ENCODE results near the gene SLC25A4.
"Not testable (repeated sequence)": the region's sequence is repeated elsewhere in the genome, so short reads cannot be mapped to it uniquely, and the experiment has no call there.

The SLC25A4 gene

DNA sequence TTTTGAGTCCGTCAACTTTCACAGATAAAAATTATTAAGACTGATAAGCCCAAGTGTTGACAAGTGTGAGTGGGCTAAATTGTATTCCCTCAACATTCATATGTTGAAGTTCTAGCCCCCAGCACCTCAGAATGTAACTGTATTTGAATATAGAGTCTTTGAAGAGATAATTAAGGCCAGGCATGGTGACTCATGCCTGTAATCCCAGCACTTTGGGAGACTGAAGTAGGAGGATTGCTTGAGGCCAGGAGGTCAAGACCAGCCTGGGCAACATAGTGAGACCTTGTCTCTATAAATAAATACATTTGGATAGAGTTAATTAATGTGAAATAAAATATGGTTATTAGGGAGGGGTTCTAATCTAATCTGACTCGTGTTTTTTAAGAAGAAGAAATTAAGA, 29.7 kb upstream of the SLC25A4 start:
- no peaks in the 10 kb centered on the region for H3K4me1 Mint-ChIP-seq
- ATAC-seq (no peak), DNase-seq (no peak)
- H3K27me3 Mint-ChIP-seq, result peaks cover 28% of the 10 kb centered on the region
- H3K9me3 Mint-ChIP-seq, result no peaks in the 10 kb centered on the region
- no peak overlapping the region for H3K4me3 Mint-ChIP-seq
- peak overlapping the region in 1 of 2 donors; percentile 8 for H3K27ac Mint-ChIP-seq

DNA sequence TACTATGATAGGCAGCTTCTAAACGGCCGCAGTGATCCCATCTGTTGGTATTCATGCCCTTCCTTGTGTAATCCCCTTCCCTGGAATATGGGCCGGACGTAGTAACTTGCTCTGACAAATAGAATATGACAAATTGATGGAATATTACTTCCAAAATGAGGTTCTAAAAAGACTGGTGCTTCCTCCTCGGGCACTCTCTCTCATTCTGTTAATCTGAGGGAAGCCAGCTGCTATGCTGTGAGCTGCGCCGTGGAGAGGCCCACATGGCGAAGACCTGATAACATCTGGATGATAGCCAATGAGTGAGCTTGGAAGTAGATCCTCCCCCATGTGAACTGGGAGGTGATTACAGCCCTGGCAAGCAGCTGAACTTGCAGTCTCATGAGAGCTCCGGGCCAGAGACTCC, 27.2 kb upstream of the SLC25A4 start:
- H3K4me3 Mint-ChIP-seq, result no peak overlapping the region
- H3K9me3 Mint-ChIP-seq, result no peaks in the 10 kb centered on the region
- peaks cover 16% of the 10 kb centered on the region for H3K27me3 Mint-ChIP-seq
- H3K4me1 Mint-ChIP-seq, result no peaks in the 10 kb centered on the region
- H3K27ac Mint-ChIP-seq, result no peak overlapping the region
- ATAC-seq (no peak), DNase-seq (no peak)

DNA sequence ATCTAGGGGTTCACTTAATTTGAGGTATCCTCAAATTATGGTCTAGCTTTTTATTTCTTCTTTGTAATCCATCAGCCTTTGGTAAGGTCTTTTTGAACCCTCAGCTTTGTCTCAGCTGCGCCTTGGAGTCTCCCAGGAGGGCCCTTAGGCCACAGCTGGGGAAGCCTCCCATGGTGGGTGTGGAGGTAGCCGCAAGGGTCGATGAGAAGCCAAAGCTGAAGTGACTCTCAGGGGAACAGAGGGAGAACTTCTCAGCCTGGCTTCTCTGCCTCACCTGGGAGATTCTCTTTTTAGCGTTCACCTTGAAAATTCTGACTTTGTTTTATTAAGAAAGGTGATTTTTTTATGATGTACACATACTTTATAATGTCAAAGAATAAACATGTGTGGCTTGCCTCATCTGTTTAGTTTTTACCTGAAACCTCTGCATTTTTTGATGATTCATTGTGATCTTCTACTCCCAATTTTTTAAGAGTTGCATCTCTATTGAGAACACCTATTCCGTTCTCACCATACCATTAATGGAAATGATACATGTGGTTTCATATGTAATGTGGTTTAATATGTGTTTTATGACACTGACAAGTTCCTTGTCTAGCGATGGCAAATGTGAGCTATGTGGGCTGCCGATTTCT, 25.6 kb upstream of the SLC25A4 start:
- Mint-ChIP-seq H3K27me3 (peaks cover 14% of the 10 kb centered on the region), H3K9me3 (no peaks in the 10 kb centered on the region), H3K27ac (no peak overlapping the region), H3K4me3 (no peak overlapping the region), H3K4me1 (no peaks in the 10 kb centered on the region)
- DNase-seq, result no peak
- no peak for ATAC-seq

DNA sequence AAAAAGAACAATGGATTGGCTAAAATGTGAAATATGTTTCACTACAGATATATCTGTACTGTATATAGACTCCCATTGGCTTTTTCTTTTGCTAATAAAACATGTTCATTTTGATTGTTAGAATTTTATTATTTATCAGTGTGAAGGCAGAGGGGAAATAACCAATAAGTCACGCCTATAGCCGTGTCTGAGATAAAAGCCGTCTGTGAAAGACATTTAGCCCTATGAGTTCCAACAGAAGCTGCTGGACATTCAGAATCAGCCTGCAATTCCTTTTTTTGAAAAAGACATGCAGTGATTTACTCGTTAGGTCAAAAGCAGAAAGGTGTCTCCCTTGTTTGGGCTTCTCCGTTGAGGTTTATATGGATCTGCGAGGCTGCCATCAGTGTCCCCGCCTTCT, 24.2 kb upstream of the SLC25A4 start:
- Mint-ChIP-seq H3K27me3 (peaks cover 21% of the 10 kb centered on the region), H3K9me3 (no peaks in the 10 kb centered on the region), H3K27ac (no peak overlapping the region), H3K4me3 (no peak overlapping the region), H3K4me1 (no peaks in the 10 kb centered on the region)
- ATAC-seq (no peak), DNase-seq (no peak)

DNA sequence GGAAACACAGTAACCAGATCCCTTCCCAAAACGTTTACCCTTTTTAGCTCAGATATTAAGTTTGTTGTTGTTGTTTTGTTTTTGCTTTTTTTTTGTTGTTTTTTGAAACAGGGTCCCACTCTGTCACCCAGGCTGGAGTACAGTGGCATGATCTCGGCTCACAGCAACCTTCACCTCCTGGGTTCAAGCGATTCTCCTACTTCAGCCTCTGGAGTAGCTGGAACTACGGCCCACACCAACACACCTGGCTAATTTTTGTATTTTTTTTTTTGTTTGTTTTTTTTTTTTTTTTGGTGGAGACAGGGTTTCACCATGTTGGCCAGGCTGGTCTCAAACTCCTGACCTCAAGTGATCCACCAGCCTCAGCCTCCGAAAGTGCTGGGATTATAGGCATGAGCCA, 23.6 kb upstream of the SLC25A4 start:
- not testable (repeated sequence) for DNase-seq, H3K27ac Mint-ChIP-seq, H3K4me3 Mint-ChIP-seq, ATAC-seq, H3K4me1 Mint-ChIP-seq, H3K9me3 Mint-ChIP-seq
- peaks cover 20% of the 10 kb centered on the region for H3K27me3 Mint-ChIP-seq

DNA sequence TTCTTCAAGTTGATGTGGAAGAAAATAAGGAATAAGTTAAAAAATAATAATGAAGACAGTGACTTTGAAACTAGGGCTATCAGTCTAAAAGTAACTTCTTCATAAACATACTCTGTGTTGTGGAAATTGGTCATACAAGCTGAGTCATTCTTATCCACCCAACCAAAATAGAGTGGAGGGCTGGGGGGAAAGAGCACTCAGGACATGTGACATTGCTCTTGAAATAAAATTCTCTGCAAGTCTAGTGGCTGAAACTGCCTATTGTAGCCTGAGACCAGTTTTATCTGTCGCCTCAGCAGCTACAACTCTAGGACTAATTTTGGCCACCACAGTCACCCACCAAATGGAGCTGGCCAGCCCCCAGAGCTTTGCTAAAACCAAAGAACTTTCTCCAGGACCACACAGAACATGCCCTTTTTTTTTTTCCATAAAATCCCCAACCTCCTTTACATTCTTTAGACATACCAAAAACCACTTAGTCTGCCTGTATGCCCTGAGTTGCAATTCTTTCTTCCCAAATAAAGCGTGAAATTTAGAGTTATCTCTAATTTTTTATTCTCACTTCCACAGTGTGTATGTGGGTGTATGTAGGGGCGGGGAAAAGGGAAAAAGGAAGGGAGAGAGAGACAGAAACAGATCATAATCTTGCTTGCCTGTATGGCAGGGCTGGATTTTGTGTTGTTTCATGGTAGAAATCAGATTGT, 23.0 kb upstream of the SLC25A4 start:
- Mint-ChIP-seq H3K27ac (no peak overlapping the region), H3K4me3 (no peak overlapping the region), H3K9me3 (no peaks in the 10 kb centered on the region), H3K4me1 (no peaks in the 10 kb centered on the region), H3K27me3 (peaks cover 26% of the 10 kb centered on the region)
- ATAC-seq (no peak), DNase-seq (no peak)

DNA sequence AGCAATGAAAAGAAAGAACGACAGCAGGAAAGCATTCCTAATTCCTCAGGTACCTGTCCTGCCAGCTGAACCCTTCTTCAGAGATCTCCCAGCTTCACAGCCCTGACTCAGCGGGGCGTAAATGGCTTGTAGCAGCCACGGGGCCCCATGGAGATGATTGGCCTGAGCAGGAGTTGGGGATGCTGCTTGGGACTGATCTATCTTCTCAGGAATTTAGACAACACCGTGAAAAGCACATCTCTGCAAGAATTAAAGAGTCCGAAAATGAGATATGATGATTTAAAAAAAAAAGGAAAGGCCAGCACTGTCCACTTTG, 22.5 kb upstream of the SLC25A4 start:
- Mint-ChIP-seq H3K4me3 (no peak overlapping the region), H3K4me1 (no peaks in the 10 kb centered on the region), H3K9me3 (no peaks in the 10 kb centered on the region), H3K27ac (no peak overlapping the region), H3K27me3 (peaks cover 30% of the 10 kb centered on the region)
- DNase-seq (no peak), ATAC-seq (no peak)

DNA sequence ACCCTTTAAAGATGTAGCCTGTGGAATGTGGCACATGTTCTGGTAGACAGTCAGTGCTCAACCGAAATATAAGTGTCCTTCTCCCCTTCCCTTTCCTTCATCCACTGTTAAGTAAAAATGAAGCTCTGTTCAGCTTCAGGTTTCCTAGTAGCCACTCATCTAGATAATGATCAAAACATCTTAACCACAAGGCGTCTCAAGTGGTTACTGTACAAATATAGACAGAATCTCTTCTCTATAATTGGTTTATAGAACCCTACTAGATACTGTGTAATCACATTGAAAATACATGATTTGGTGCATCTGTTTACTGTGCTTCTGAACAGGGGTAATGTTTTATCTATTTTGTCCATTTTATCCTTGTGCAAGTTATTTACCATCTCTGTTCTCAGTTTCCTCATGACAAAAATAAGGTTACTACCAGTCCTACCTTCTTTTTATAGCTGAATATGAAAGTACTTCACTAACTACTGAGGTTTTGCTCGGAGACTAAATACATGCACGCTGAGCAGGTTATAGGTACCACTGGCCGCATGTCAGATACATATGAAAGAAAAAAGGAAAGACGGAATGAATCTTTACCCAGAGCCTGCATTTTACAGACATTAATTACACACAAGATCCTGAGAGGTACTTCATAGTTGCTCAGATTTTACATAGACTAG, 20.3 kb upstream of the SLC25A4 start:
- Mint-ChIP-seq H3K9me3 (no peaks in the 10 kb centered on the region), H3K4me1 (peaks cover 6% of the 10 kb centered on the region), H3K27ac (no peak overlapping the region), H3K4me3 (no peak overlapping the region), H3K27me3 (peaks cover 38% of the 10 kb centered on the region)
- no peak for ATAC-seq
- no peak for DNase-seq

DNA sequence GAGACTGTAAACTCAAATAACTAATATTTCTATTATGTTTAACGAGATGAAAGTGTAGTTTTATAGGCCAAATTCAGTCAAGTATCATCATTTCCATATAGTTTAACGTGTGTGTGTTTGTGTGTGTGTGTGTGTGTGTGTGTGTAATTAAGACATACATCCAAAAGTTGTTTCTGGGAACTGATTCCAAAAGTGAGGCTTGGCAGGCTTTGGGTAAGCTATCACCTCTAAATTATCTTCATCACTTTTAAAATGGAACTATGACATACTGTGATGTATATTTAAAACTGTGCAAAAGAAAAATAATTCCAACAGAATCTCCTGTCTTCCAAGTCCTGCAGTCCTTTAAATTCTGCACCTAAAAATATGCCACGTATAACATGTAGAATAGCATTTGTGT, 19.1 kb upstream of the SLC25A4 start:
- DNase-seq (no peak), ATAC-seq (no peak)
- Mint-ChIP-seq H3K4me1 (peaks cover 8% of the 10 kb centered on the region), H3K27ac (no peak overlapping the region), H3K9me3 (no peaks in the 10 kb centered on the region), H3K27me3 (peaks cover 42% of the 10 kb centered on the region), H3K4me3 (no peak overlapping the region)

DNA sequence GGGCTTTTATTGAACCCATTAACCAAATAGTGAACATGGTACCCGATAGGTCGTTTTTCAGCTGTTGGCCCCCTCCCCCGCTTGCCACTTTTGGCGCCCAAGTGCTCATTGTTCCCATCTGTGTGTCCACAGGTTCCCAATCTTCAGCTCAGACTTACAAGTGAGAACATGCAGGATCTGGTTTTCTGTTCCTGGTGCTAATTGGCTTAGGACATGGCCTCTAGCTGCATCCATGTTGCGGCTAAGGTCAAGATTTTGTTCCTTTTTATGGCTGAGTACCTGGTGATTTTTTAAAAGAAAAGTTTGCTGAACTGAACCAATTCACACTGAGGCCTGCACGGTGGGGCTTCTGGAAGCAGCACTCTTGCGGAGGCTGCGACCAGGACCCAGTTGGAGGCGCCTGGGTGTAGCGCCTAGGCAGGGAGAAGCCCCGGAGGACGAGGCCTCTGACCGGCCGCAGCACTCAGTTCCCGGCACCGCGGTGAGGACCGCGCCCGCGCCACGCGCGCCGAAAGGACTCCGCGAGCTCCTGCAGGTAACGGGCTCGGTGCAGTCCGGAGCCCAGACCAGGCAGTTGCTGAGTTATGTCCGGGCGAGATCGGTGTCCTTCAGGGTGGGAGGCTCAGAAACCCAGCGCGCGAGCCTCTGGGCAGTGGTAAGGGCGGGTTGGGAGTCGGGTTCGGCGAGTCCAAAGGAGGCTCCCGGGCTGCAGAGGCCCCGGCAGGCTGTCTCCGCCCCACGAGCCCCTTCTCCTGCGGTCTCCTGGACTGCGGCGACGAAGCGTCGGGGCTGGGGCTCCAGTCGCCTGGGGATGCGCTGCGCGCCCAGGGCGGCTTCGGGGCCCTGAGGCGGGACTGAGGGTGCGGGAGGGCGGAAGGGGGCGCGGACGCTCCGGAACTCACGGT, 15.8 kb upstream of the SLC25A4 start:
- DNase-seq (no peak), ATAC-seq (peak; percentile 27)
- H3K27ac Mint-ChIP-seq, result no peak overlapping the region
- no peaks in the 10 kb centered on the region for H3K9me3 Mint-ChIP-seq
- peaks cover 15% of the 10 kb centered on the region for H3K4me1 Mint-ChIP-seq
- H3K27me3 Mint-ChIP-seq, result peaks cover 69% of the 10 kb centered on the region
- peak overlapping the region; percentile 67 to 74 for H3K4me3 Mint-ChIP-seq

DNA sequence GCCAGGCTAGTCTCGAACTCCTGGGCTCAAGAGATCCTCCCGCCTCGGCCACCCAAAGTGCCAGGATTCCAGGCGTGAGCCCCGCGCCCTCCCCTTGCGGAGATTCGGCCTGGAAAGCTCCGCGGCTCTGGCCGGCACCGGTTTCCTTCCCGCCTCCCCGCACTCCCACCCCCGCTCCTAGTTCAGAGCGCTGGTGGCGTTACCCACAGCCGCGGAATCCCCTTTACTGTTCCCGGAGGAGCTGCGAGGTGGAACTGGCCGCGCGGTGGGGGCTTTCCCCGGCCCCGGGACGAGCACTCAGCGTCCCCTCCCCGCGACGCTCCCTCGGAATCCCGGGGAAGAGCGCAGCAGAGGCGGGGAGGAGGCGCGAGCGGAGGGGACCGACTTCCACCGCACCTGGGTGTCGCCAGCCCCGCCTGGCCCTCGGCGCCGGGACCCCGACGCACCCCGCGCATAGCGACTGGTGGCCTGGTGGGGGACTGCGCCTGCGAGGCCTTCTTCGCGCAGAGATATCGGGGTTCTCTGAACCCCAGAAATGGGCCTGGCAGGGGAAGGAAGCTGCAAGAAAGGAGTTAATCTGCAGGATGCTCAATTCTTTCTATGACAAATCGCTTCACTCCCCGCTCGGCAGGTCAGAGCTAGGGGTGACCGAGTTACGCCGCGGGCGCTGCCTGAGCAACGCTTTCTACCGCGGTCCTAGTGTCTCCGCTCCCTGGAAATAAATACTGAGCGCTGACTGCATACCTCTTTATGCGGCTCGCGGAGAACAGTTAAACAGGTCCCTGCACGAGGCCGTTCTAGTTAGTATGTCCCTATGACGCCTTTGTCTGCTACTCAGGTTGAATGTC, 14.6 kb upstream of the SLC25A4 start:
- DNase-seq, result peak; percentile 39 to 41
- H3K27ac Mint-ChIP-seq, result peak overlapping the region in 1 of 2 donors; percentile 27
- ATAC-seq, result peak; percentile 84
- peak overlapping the region; percentile 67 to 74 for H3K4me3 Mint-ChIP-seq
- H3K9me3 Mint-ChIP-seq, result no peaks in the 10 kb centered on the region
- H3K4me1 Mint-ChIP-seq, result peaks cover 15% of the 10 kb centered on the region
- H3K27me3 Mint-ChIP-seq, result peaks cover 59% of the 10 kb centered on the region

DNA sequence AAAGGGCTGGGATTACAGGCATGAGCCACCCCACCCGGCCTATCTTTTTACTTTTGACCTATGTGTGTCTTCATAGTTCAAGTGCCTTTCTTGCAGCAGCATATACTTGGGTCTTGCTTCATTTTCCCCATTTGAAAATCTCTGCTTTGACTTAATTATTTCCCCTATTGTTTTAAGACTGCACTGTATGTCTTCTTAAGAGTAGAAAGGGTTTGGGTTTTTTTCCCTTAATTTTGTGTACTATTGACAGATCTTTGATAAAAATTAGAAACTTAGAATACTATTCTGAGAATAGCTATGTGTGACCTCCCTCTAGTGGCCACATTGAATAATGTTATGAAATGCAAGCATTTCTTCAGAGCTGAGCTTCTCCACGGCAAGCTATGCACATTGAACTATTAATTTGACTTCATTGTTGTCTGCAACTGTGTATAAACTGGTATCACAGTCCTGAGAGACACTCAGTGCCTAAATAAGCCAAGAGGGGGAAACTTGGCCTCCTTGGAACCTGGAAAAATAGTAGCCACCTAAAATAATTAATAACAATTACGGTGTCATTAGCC, 8.7 kb upstream of the SLC25A4 start:
- Mint-ChIP-seq H3K27ac (no peak overlapping the region), H3K4me3 (no peak overlapping the region), H3K9me3 (no peaks in the 10 kb centered on the region), H3K4me1 (peaks cover 3% of the 10 kb centered on the region), H3K27me3 (peaks cover 39% of the 10 kb centered on the region)
- peak; percentile 70 for ATAC-seq
- no peak for DNase-seq

DNA sequence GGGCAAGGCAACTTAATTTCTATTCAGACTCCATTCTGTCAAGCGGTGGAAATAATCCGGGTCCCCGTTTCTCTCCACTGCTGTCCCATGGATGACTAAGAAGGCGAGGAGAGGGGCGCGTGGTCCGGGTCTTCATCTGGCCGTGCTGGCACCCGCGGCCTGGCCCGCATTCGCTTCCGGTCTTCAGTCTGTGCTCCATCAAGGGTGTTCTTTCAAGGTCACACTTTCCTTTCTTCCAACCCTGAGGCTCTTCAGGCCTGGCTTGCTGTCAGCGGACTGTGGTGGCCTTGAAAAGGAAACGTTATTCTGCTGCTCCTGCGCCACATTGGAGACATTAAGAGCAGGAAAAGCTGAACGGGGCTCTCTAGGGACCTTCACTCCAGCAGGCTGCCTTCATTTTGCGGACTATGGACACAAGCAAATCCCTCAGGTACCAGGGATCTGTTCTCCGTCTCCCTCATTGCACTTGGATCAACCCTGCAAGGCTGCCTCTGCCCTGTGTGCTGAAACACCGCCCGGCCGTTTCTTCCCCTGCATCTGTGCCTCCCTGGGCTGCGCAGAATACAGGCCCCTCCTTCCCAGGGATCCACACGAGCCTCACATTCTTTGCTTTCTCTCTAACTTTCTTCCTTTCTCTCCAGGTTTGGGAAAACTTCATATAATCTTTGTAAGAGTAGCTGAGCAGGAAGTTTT, 5.7 kb upstream of the SLC25A4 start:
- DNase-seq, result no peak
- no peak for ATAC-seq
- no peak overlapping the region for H3K4me3 Mint-ChIP-seq
- H3K4me1 Mint-ChIP-seq, result peaks cover 2% of the 10 kb centered on the region
- H3K9me3 Mint-ChIP-seq, result no peaks in the 10 kb centered on the region
- H3K27me3 Mint-ChIP-seq, result peaks cover 22% of the 10 kb centered on the region
- no peak overlapping the region for H3K27ac Mint-ChIP-seq

DNA sequence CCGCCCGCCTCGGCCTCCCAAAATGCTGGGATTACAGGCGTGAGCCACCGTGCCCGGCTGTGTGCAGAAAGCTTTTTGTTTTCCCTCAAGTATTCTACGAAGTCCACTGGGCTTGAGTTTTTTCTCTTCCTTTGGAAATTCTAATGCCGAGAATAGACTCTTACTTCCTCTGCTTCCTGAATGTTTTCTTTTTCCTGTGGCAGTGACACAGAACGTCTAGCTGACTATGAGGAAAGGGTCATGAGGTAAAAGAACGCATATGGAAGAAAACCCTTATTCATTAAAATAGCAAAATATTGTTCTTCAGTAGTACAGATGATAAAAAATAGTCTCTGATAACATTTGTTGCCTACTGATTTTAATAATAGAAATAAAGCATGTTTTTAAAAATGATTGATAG, 4.9 kb upstream of the SLC25A4 start:
- peaks cover 6% of the 10 kb centered on the region for H3K4me1 Mint-ChIP-seq
- no peaks in the 10 kb centered on the region for H3K9me3 Mint-ChIP-seq
- DNase-seq (no peak), ATAC-seq (no peak)
- peaks cover 22% of the 10 kb centered on the region for H3K27me3 Mint-ChIP-seq
- peak overlapping the region in 1 of 2 donors; percentile 15 for H3K27ac Mint-ChIP-seq
- H3K4me3 Mint-ChIP-seq, result no peak overlapping the region
